MCF 10A (cell line): ENCODE results near the gene GRAMD1B. TPM values are rescaled to one million over a fixed set of nuclear protein-coding genes. Genes with fewer than 3 reads are reported as not detected.

Source experiments
- BruUV-seq: library from RNA; stranded (reverse); fragments of 400-500 nt; replicated peaks from 2 replicates; lab custom pipeline; 2021; lab: Mats Ljungman, UMichigan
- CTCF ChIA-PET: fragments of 300-600 bp; sonication (Branson Sonifier 250); formaldehyde crosslinking; extraction: SDS; loops from one replicate; lab custom pipeline; 2021; ENCODE audit warnings: antibody characterized with exemption, inconsistent platforms; lab: Yijun Ruan, JAX
- POLR2A ChIA-PET: fragments of 300-600, 350-650 bp; sonication (Branson Sonifier 250); formaldehyde crosslinking; extraction: SDS; loops from one replicate; lab custom pipeline; 2020; ENCODE audit warnings: antibody characterized with exemption, inconsistent platforms; lab: Yijun Ruan, JAX
- DNase-seq: peaks from one replicate; pipeline ENCODE4 v3.0.0-alpha.2; 2018; ENCODE audit not compliant: unreplicated experiment
- H3K27ac Mint-ChIP-seq: one replicate; pipeline ENCODE4 v1.8.0; 2022; ENCODE audit warnings: mild to moderate bottlenecking, low read depth, mixed read lengths; ENCODE audit not compliant: unreplicated experiment
- H3K27me3 Mint-ChIP-seq: one replicate; pipeline ENCODE4 v1.8.0; 2022; ENCODE audit warnings: mixed read lengths; ENCODE audit not compliant: insufficient read depth, unreplicated experiment
- H3K36me3 Mint-ChIP-seq: one replicate; pipeline ENCODE4 v1.8.0; 2022; ENCODE audit warnings: mild to moderate bottlenecking, moderate library complexity, mixed read lengths; ENCODE audit not compliant: insufficient read depth, unreplicated experiment
- H3K4me1 Mint-ChIP-seq: one replicate; pipeline ENCODE4 v1.8.0; 2022; ENCODE audit warnings: mixed read lengths; ENCODE audit not compliant: insufficient read depth, unreplicated experiment
- H3K4me3 Mint-ChIP-seq: one replicate; pipeline ENCODE4 v1.8.0; 2022; ENCODE audit warnings: mild to moderate bottlenecking, moderate library complexity, mixed read lengths; ENCODE audit not compliant: unreplicated experiment
- H3K9me3 Mint-ChIP-seq: one replicate; pipeline ENCODE4 v1.8.0; 2022; ENCODE audit warnings: mixed read lengths; ENCODE audit not compliant: unreplicated experiment
- intact Hi-C: fragments of 100-400 bp; cut with micrococcal nuclease; formaldehyde crosslinking; loops from 2 replicates; pipeline ENCODE4 v1.14.1; 2022
- total RNA-seq: library from RNA; stranded (reverse); gene quantifications from 2 replicates; pipeline ENCODE4 v1.2.3, GENCODE V29; 2022
- TF ChIP-seq, protein P1 (sequence below): fragments of 200-600 bp; IDR thresholded peaks from one replicate; pipeline ENCODE4 v1.8.0; 2022; ENCODE audit warnings: antibody characterized with exemption, mild to moderate bottlenecking; ENCODE audit not compliant: unreplicated experiment

Gene GRAMD1B
- total RNA-seq, 1 experiment from 2014 or later, result 0.26 TPM

DNA sequence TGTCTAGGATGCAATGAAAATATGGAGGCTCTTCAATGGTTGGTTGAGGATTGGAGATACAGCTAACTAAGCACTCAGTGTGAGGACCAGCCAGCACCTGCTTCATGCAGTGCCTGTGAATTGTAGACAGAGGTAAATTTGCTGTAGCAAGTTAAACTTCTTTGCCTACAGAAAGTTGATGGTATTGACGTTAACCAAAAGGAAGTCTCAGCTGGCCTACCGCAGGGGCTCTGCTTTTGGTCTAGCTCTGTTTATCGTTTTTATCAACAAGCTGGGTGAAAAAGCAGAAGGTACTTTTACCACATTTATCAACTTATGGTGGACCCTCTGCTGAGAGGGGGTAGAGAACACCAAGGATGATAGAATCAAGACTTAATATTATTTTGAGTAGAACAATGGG is 51.6 kb downstream of the GRAMD1B start:
- POLR2A ChIA-PET, result no interaction called here
- Mint-ChIP-seq H3K4me3 (no peak overlapping the region), H3K9me3 (no peaks in the 10 kb centered on the region), H3K27ac (no peak overlapping the region), H3K27me3 (no peaks in the 10 kb centered on the region), H3K4me1 (peaks cover 7% of the 10 kb centered on the region), H3K36me3 (no peaks in the 10 kb centered on the region)
- TF ChIP-seq, protein P1, sequence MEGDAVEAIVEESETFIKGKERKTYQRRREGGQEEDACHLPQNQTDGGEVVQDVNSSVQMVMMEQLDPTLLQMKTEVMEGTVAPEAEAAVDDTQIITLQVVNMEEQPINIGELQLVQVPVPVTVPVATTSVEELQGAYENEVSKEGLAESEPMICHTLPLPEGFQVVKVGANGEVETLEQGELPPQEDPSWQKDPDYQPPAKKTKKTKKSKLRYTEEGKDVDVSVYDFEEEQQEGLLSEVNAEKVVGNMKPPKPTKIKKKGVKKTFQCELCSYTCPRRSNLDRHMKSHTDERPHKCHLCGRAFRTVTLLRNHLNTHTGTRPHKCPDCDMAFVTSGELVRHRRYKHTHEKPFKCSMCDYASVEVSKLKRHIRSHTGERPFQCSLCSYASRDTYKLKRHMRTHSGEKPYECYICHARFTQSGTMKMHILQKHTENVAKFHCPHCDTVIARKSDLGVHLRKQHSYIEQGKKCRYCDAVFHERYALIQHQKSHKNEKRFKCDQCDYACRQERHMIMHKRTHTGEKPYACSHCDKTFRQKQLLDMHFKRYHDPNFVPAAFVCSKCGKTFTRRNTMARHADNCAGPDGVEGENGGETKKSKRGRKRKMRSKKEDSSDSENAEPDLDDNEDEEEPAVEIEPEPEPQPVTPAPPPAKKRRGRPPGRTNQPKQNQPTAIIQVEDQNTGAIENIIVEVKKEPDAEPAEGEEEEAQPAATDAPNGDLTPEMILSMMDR, result no peak
- intact Hi-C loops, result no loop called here
- no TSS peak for BruUV-seq
- CTCF ChIA-PET, result interaction anchor here (0.6 to 11.1 kb wide), 5 partner anchors 10 to 379 kb away, joined by 3 to 376 read pairs (median 3); no protein-coding TSS in a partner anchor
- no peak for DNase-seq

DNA sequence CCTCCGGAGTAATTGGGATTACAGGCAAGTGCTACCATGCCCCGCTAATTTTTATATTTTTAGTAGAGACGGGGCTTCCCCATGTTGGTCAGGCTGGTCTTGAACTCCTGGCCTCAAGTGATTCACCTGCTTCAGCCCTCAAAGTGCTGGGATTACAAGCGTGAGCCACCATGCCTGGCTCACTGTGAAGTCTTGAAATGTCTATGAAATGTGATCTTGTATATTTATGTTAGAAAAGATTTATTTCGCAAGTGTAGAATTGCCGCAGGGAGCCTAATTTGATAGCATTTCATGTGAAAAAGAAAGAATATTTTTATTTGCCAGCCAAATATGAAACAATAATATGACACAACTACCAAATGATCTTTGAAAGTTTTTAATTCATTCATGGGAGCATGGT is 52.1 kb downstream of the GRAMD1B start:
- DNase-seq, result peak; percentile 66
- Mint-ChIP-seq H3K9me3 (no peaks in the 10 kb centered on the region), H3K4me1 (peaks cover 7% of the 10 kb centered on the region), H3K27me3 (no peaks in the 10 kb centered on the region), H3K27ac (no peak overlapping the region), H3K36me3 (no peaks in the 10 kb centered on the region), H3K4me3 (no peak overlapping the region)
- intact Hi-C loops, result no loop called here
- POLR2A ChIA-PET, result no interaction called here
- CTCF ChIA-PET, result interaction anchor here (0.8 to 11.1 kb wide), 5 partner anchors 11 to 221 kb away, joined by 3 to 376 read pairs (median 3); no protein-coding TSS in a partner anchor
- TF ChIP-seq, protein P1, result no peak
- no TSS peak for BruUV-seq

DNA sequence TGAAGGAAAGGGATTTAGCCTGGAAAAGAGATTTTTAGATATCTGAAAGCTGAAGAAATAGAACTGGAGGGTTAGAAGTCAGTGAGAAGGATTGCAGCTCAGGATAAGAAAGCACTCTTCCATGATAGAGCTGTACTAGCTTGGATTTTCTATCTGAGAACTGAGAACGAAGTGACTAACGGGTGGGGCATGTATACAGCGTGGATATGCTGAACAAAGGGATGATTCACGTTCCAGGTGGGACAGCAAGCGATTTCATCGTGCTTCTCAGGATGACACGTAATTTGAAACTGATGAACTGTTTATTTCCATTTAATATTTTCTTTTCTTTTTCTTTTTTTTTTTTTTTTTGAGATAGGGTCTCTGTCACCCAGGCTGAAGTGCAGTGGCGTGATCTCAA is 53.0 kb downstream of the GRAMD1B start:
- Mint-ChIP-seq H3K27me3 (no peaks in the 10 kb centered on the region), H3K27ac (no peak overlapping the region), H3K36me3 (no peaks in the 10 kb centered on the region), H3K4me3 (no peak overlapping the region), H3K4me1 (peaks cover 4% of the 10 kb centered on the region), H3K9me3 (no peaks in the 10 kb centered on the region)
- no TSS peak for BruUV-seq
- ChIA-PET CTCF (interaction anchor here (0.8 to 3.3 kb wide), 6 partner anchors 11 to 379 kb away, joined by 3 to 36 read pairs (median 4); no protein-coding TSS in a partner anchor), POLR2A (no interaction called here)
- TF ChIP-seq, protein P1, result no peak
- peak; percentile 73 for DNase-seq
- intact Hi-C loops, result no loop called here

DNA sequence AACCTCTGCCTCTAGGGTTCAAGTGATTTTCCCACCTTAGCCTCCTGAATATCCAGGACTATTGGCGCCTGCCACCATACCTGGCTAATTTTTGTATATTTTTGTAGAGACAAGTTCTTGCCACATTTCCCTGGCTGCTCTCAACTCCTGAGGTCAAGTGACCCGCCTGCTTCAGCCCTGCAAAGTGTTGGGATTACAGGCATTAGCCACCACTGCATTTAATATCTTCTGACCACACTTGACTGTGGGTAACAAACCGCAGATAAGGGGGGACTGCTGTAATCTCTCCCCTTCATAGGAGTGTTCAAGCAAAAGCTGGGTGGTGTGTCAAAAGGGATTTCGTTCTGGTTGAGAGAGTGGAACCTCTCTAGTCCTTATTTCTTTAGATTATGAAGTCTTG is 53.4 kb downstream of the GRAMD1B start:
- DNase-seq, result no peak
- BruUV-seq, result no TSS peak
- Mint-ChIP-seq H3K36me3 (no peaks in the 10 kb centered on the region), H3K27ac (no peak overlapping the region), H3K4me1 (peaks cover under 1% of the 10 kb centered on the region), H3K27me3 (no peaks in the 10 kb centered on the region), H3K4me3 (no peak overlapping the region), H3K9me3 (no peaks in the 10 kb centered on the region)
- ChIA-PET CTCF (interaction anchor here (0.9 to 3.3 kb wide), 4 partner anchors 18 to 379 kb away, joined by 3 to 36 read pairs (median 6); no protein-coding TSS in a partner anchor), POLR2A (no interaction called here)
- intact Hi-C loops, result no loop called here
- TF ChIP-seq, protein P1, result no peak
